Right atrium auricular region (tissue), 2 donors: ENCODE results near the gene CDK5. TPM values are rescaled to one million over a fixed set of nuclear protein-coding genes. Genes with fewer than 3 reads are reported as not detected.

ENCODE experiments used
- DNase-seq: peaks from one replicate; pipeline ENCODE4 v3.0.0-alpha.2; 2019; ENCODE audit warnings: low spot score
- H3K27ac ChIP-seq, 2 donors: fragments of 200-600 bp; sonication (generic); 1 replicate in 1 of 2; 2 replicates in 1 of 2; pipeline ENCODE4 v1.5.1; 2016 to 2019
- H3K27me3 ChIP-seq, 2 donors: fragments of 200-600 bp; sonication (generic); one replicate each; pipeline versions ENCODE4 v1.5.1 to v1.6.0; 2017 to 2019
- H3K36me3 ChIP-seq: fragments of 200-600 bp; sonication (generic); one replicate; pipeline ENCODE4 v1.5.1; 2016
- H3K4me1 ChIP-seq, 2 donors: fragments of 200-600 bp; sonication (generic); one replicate each; pipeline versions ENCODE4 v1.5.1 to v1.6.0; 2017 to 2019
- H3K4me3 ChIP-seq, 2 donors: fragments of 200-600 bp; sonication (generic); 1 replicate in 1 of 2; 2 replicates in 1 of 2; pipeline ENCODE4 v1.5.1; 2017 to 2019; ENCODE audit warnings: mild to moderate bottlenecking in 1 of 2, moderate library complexity in 1 of 2
- H3K9me3 ChIP-seq, 2 donors: fragments of 200-600 bp; sonication (generic); one replicate each; pipeline ENCODE4 v1.5.1; 2019
- CTCF ChIP-seq, 2 donors: fragments of 200-600 bp; sonication (generic); IDR thresholded peaks; one replicate each; pipeline ENCODE4 v1.5.1; 2019; ENCODE audit warnings: antibody characterized with exemption in 2 of 2
- total RNA-seq, 2 donors: library from RNA; depleted of rRNA; stranded (reverse); fragments of >200 nt; gene quantifications; one replicate each; pipeline ENCODE4 v1.1.0, GENCODE V29; 2016

CDK5 gene
- total RNA-seq, 2 donors from 2014 or later = 4.4 to 4.9 TPM

GRCh38 chr7:151062399-151063211 is 4.9 kb upstream of the CDK5 start:
- no peak for DNase-seq
- Histone ChIP-seq H3K36me3 (peaks cover 35% of the 10 kb centered on the region), H3K4me1 (peaks cover 0 to 51% of the 10 kb centered on the region in 2 donors)

GRCh38 chr7:151062111-151062398 is 4.4 kb upstream of the CDK5 start:
- no peaks in the 10 kb centered on the region for H3K27me3 ChIP-seq
- no peaks in the 10 kb centered on the region for H3K9me3 ChIP-seq
- no peak for DNase-seq
- H3K4me3 ChIP-seq = no peak overlapping the region
- H3K36me3 ChIP-seq = peaks cover 30% of the 10 kb centered on the region
- H3K27ac ChIP-seq = peak overlapping the region; percentile 94 to 97
- H3K4me1 ChIP-seq = peaks cover 0 to 56% of the 10 kb centered on the region in 2 donors
- no peak for TF ChIP-seq CTCF (IDR thresholded peaks at IDR 0.05)

More at GRCh38 chr7:151062399-151063211, 4.9 kb upstream of the CDK5 start:
- TF ChIP-seq CTCF (IDR thresholded peaks at IDR 0.05) = no peak
- Histone ChIP-seq H3K4me3 (peak overlapping the region in 1 of 2 donors; percentile 26), H3K27me3 (no peaks in the 10 kb centered on the region), H3K9me3 (no peaks in the 10 kb centered on the region), H3K27ac (peak overlapping the region; percentile 94 to 97)

GRCh38 chr7:151061213-151062110 is 3.8 kb upstream of the CDK5 start:
- DNase-seq = no peak
- Histone ChIP-seq H3K27ac (peak overlapping the region; percentile 94 to 97), H3K36me3 (peaks cover 24% of the 10 kb centered on the region), H3K27me3 (no peaks in the 10 kb centered on the region), H3K4me3 (peak overlapping the region in 1 of 2 donors; percentile 85), H3K9me3 (no peaks in the 10 kb centered on the region), H3K4me1 (peaks cover 0 to 62% of the 10 kb centered on the region in 2 donors)
- no peak for TF ChIP-seq CTCF (IDR thresholded peaks at IDR 0.05)

GRCh38 chr7:151060416-151061212 is 2.9 kb upstream of the CDK5 start:
- no peaks in the 10 kb centered on the region for H3K9me3 ChIP-seq
- H3K4me3 ChIP-seq = peak overlapping the region; percentile 67 to 85
- no peaks in the 10 kb centered on the region for H3K27me3 ChIP-seq
- H3K4me1 ChIP-seq = peaks cover 0 to 62% of the 10 kb centered on the region in 2 donors
- TF ChIP-seq CTCF (IDR thresholded peaks at IDR 0.05) = peak in 1 of 2 donors; percentile 25
- H3K36me3 ChIP-seq = peaks cover 16% of the 10 kb centered on the region
- DNase-seq = no peak
- H3K27ac ChIP-seq = peak overlapping the region; percentile 94 to 97

GRCh38 chr7:151060113-151060415 is 2.4 kb upstream of the CDK5 start:
- Histone ChIP-seq H3K36me3 (peaks cover 10% of the 10 kb centered on the region), H3K4me3 (peak overlapping the region; percentile 67 to 85), H3K9me3 (no peaks in the 10 kb centered on the region), H3K4me1 (peaks cover 0 to 62% of the 10 kb centered on the region in 2 donors), H3K27ac (peak overlapping the region; percentile 94 to 97), H3K27me3 (no peaks in the 10 kb centered on the region)
- DNase-seq = no peak
- TF ChIP-seq CTCF (IDR thresholded peaks at IDR 0.05) = peak in 1 of 2 donors; percentile 4
